ENCODE results near the gene PDE2A. TPM values are rescaled to one million over a fixed set of nuclear protein-coding genes. Genes with fewer than 3 reads are reported as not detected.

PDE2A gene
- total and polyA plus RNA-seq, 2 donors (not counting 1 experiment from before 2014, with no cell fraction given) = 0.88 to 2.9 TPM

DNA sequence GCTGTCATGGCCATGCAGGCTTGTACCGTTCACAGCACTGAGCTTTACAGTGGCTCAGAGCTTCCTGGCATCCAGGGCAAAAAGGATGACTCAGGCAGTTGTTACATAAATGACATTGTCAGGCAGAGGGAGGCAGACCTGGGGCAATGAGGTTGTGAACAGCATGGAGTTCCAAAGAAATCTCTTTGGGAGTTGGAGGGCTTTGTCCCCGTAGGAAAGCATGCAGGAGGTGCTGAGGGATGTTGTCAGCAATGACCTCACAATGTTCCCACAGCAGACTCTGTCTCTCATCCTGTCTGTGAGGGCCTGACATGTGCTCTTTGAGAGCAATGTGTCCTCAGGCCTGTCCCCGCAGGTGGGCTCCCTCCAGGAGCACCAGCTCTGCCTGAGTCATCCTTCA lies 25.9 kb upstream of the PDE2A start:
- POLR2A ChIA-PET = no interaction called here
- Histone ChIP-seq H3K4me3 (ENCODE audit: control extremely low read depth in 1 of 5, extremely low read depth in 1 of 5, insufficient read depth in 1 of 5, low read depth in 2 of 5, low read length in 4 of 5) (no peak overlapping the region), H3K27me3 (replicated peaks in 1 of 4; ENCODE audit: control extremely low read depth in 1 of 4, control insufficient read depth in 3 of 4, insufficient read depth in 4 of 4, low read length in 3 of 4) (no peaks in the 10 kb centered on the region), H3K36me3 (replicated peaks in 1 of 2; ENCODE audit: control extremely low read depth in 1 of 2, control insufficient read depth in 1 of 2, extremely low read depth in 1 of 2, insufficient read depth in 2 of 2, low read length in 1 of 2) (peaks cover 0 to 96% of the 10 kb centered on the region in 2 experiments), H3K9ac (ENCODE audit: low read length) (no peak overlapping the region), H3K9me3 (ENCODE audit: control extremely low read depth in 1 of 3, control insufficient read depth in 2 of 3, insufficient read depth in 1 of 3, low read length in 2 of 3) (no peaks in the 10 kb centered on the region), H3K4me1 (ENCODE audit: control insufficient read depth in 2 of 2, insufficient read depth in 2 of 2, low read length in 2 of 2) (no peaks in the 10 kb centered on the region), H2AFZ (ENCODE audit: insufficient read depth, low read depth, low read length, poor library complexity, severe bottlenecking) (no peak overlapping the region), H3K4me2 (replicated peaks; ENCODE audit: low read depth, low read length, poor library complexity, severe bottlenecking) (no peak overlapping the region), H3K79me2 (ENCODE audit: control insufficient read depth, insufficient read depth, low read length) (peaks cover 4% of the 10 kb centered on the region), H4K20me1 (ENCODE audit: control insufficient read depth, insufficient read depth, low read length, poor library complexity, severe bottlenecking) (peaks cover 78% of the 10 kb centered on the region), H3K27ac (ENCODE audit: low read length in 2 of 2) (no peak overlapping the region)
- 97% methylated on average over 2 of the region's 3 CpGs for WGBS (ENCODE audit: insufficient coverage)
- Mint-ChIP-seq H3K9me3 (ENCODE audit: insufficient read depth) (no peaks in the 10 kb centered on the region), H3K4me1 (no peaks in the 10 kb centered on the region), H3K4me3 (no peak overlapping the region), H3K27ac (peak overlapping the region; percentile 5), H3K27me3 (no peaks in the 10 kb centered on the region)
- no peak for ATAC-seq (ENCODE audit: low read depth)
- CTCF ChIA-PET = interaction anchor here (2.0 kb wide), 1 partner anchor 16 kb away, joined by 13 read pairs; no protein-coding TSS in a partner anchor
- TF ChIP-seq CTCF (IDR thresholded peaks at IDR 0.05) (no peak), EZH2 (IDR thresholded peaks at IDR 0.05; ENCODE audit: borderline replicate concordance, insufficient read depth, low read depth, low read length, poor library complexity, severe bottlenecking) (no peak)
- DNase-seq = no peak
- intact Hi-C loops (cut with micrococcal nuclease) = no loop called here

- WGBS (ENCODE audit: insufficient coverage) = 98% methylated on average over 15 of the region's 16 CpGs
- Mint-ChIP-seq H3K27ac (no peak overlapping the region), H3K4me1 (no peaks in the 10 kb centered on the region), H3K9me3 (ENCODE audit: insufficient read depth) (no peaks in the 10 kb centered on the region), H3K4me3 (no peak overlapping the region), H3K27me3 (no peaks in the 10 kb centered on the region)
- Histone ChIP-seq H4K20me1 (ENCODE audit: control insufficient read depth, insufficient read depth, low read length, poor library complexity, severe bottlenecking) (peaks cover 76% of the 10 kb centered on the region), H3K9ac (ENCODE audit: low read length) (no peak overlapping the region), H3K36me3 (replicated peaks in 1 of 2; ENCODE audit: control extremely low read depth in 1 of 2, control insufficient read depth in 1 of 2, extremely low read depth in 1 of 2, insufficient read depth in 2 of 2, low read length in 1 of 2) (peaks cover 2 to 98% of the 10 kb centered on the region in 2 experiments), H3K4me1 (ENCODE audit: control insufficient read depth in 2 of 2, insufficient read depth in 2 of 2, low read length in 2 of 2) (no peaks in the 10 kb centered on the region), H2AFZ (ENCODE audit: insufficient read depth, low read depth, low read length, poor library complexity, severe bottlenecking) (no peak overlapping the region), H3K27ac (ENCODE audit: low read length in 2 of 2) (no peak overlapping the region), H3K4me2 (replicated peaks; ENCODE audit: low read depth, low read length, poor library complexity, severe bottlenecking) (no peak overlapping the region), H3K4me3 (ENCODE audit: control extremely low read depth in 1 of 5, extremely low read depth in 1 of 5, insufficient read depth in 1 of 5, low read depth in 2 of 5, low read length in 4 of 5) (no peak overlapping the region), H3K9me3 (ENCODE audit: control extremely low read depth in 1 of 3, control insufficient read depth in 2 of 3, insufficient read depth in 1 of 3, low read length in 2 of 3) (no peaks in the 10 kb centered on the region), H3K27me3 (replicated peaks in 1 of 4; ENCODE audit: control extremely low read depth in 1 of 4, control insufficient read depth in 3 of 4, insufficient read depth in 4 of 4, low read length in 3 of 4) (no peaks in the 10 kb centered on the region), H3K79me2 (ENCODE audit: control insufficient read depth, insufficient read depth, low read length) (no peaks in the 10 kb centered on the region)
- CTCF ChIA-PET = interaction anchor here (1.1 kb wide), 1 partner anchor 478 kb away, joined by 3 read pairs; no protein-coding TSS in a partner anchor
- TF ChIP-seq CTCF (IDR thresholded peaks at IDR 0.05) = no peak
- no peak for TF ChIP-seq EZH2 (IDR thresholded peaks at IDR 0.05; ENCODE audit: borderline replicate concordance, insufficient read depth, low read depth, low read length, poor library complexity, severe bottlenecking)
- DNase-seq (no peak), ATAC-seq (ENCODE audit: low read depth) (no peak)
- intact Hi-C loops (cut with micrococcal nuclease) = no loop called here
- POLR2A ChIA-PET = no interaction called here
Observed at GRCh38 chr11:72697814-72698213, 23.6 kb upstream of the PDE2A start.

Data from B cell (primary cell).